Ascending aorta (tissue), 2 donors: ENCODE results near the gene EXOC3L2. TPM values are rescaled to one million over a fixed set of nuclear protein-coding genes. Genes with fewer than 3 reads are reported as not detected.
A peak's percentile ranks its signal among the peaks of the same experiment; 100 is the strongest.

Source experiments
- DNase-seq, 2 donors: peaks; one replicate each; pipeline ENCODE4 v3.0.0-alpha.2; 2019; ENCODE audit warnings: low spot score in 2 of 2
- H3K27ac ChIP-seq, 2 donors: fragments of 200-600 bp; sonication (generic); one replicate each; pipeline ENCODE4 v1.5.1; 2016 to 2017; ENCODE audit warnings: mild to moderate bottlenecking in 1 of 2
- H3K27me3 ChIP-seq: fragments of 200-600 bp; sonication (generic); one replicate; pipeline ENCODE4 v1.5.1; 2017
- H3K36me3 ChIP-seq, 2 donors: fragments of 200-600 bp; sonication (generic); one replicate each; pipeline ENCODE4 v1.5.1; 2016
- H3K4me1 ChIP-seq, 2 donors: fragments of 200-600 bp; sonication (generic); one replicate each; pipeline ENCODE4 v1.5.1; 2016 to 2017; ENCODE audit warnings: mild to moderate bottlenecking in 1 of 2
- H3K4me3 ChIP-seq, 2 donors: fragments of 200-600 bp; sonication (generic); one replicate each; pipeline ENCODE4 v1.5.1; 2016 to 2017; ENCODE audit warnings: mild to moderate bottlenecking in 1 of 2
- H3K9me3 ChIP-seq, 2 donors: fragments of 200-600 bp; sonication (generic); one replicate each; pipeline ENCODE4 v1.5.1; 2016
- CTCF ChIP-seq, 3 experiments: fragments of 200-600 bp in 2 of 3; fragments of 450-650 bp in 1 of 3; sonication (generic) in 2 of 3; IDR thresholded peaks; one replicate each; pipeline ENCODE4 v1.5.1; 2016 to 2019; ENCODE audit warnings: antibody characterized with exemption in 3 of 3, mild to moderate bottlenecking in 1 of 3, moderate library complexity in 1 of 3
- intact Hi-C: fragments of 100-400 bp; cut with DNase I; formaldehyde crosslinking; loops from one replicate; pipeline ENCODE4 v1.15.1; 2023
- total RNA-seq: library from RNA; depleted of rRNA; stranded (reverse); fragments of >200 nt; gene quantifications from one replicate; pipeline ENCODE4 v1.1.0, GENCODE V29; 2016

The EXOC3L2 gene
- total RNA-seq, 1 donor from 2014 or later, result 33.5 TPM

GRCh38 chr19:45182758-45183157 lies 62.4 kb downstream of the EXOC3L2 start:
- Histone ChIP-seq H3K9me3 (no peaks in the 10 kb centered on the region), H3K27ac (no peak overlapping the region), H3K27me3 (no peaks in the 10 kb centered on the region), H3K36me3 (peaks cover 3 to 16% of the 10 kb centered on the region in 2 donors), H3K4me3 (no peak overlapping the region), H3K4me1 (peaks cover 3 to 18% of the 10 kb centered on the region in 2 donors)
- TF ChIP-seq CTCF (IDR thresholded peaks at IDR 0.05), result no peak
- intact Hi-C loops, result no loop called here
- DNase-seq, result no peak

GRCh38 chr19:45180936-45181335 lies 64.3 kb downstream of the EXOC3L2 start:
- intact Hi-C loops, result no loop called here
- Histone ChIP-seq H3K9me3 (no peaks in the 10 kb centered on the region), H3K27ac (no peak overlapping the region), H3K4me3 (no peak overlapping the region), H3K27me3 (no peaks in the 10 kb centered on the region), H3K4me1 (peaks cover 3 to 24% of the 10 kb centered on the region in 2 donors), H3K36me3 (peaks cover 3 to 16% of the 10 kb centered on the region in 2 donors)
- DNase-seq, result no peak
- TF ChIP-seq CTCF (IDR thresholded peaks at IDR 0.05), result no peak

GRCh38 chr19:45179892-45180370 lies 65.3 kb downstream of the EXOC3L2 start:
- Histone ChIP-seq H3K36me3 (peaks cover 3 to 16% of the 10 kb centered on the region in 2 donors), H3K27me3 (no peaks in the 10 kb centered on the region), H3K4me3 (peak overlapping the region; percentile 58 to 84), H3K27ac (peak overlapping the region; percentile 73 to 88), H3K9me3 (no peaks in the 10 kb centered on the region), H3K4me1 (peaks cover 3 to 24% of the 10 kb centered on the region in 2 donors)
- intact Hi-C loops, result loop anchor here (2.0 to 5.0 kb wide), 4 partner anchors 71 to 333 kb away; partner anchors contain the start of genes CLPTM1, MARK4 and NECTIN2
- DNase-seq, result no peak
- no peak for TF ChIP-seq CTCF (IDR thresholded peaks at IDR 0.05)

GRCh38 chr19:45179072-45179891 lies 65.9 kb downstream of the EXOC3L2 start:
- Histone ChIP-seq H3K4me1 (peaks cover 3 to 24% of the 10 kb centered on the region in 2 donors), H3K27me3 (no peaks in the 10 kb centered on the region), H3K36me3 (peaks cover 3 to 16% of the 10 kb centered on the region in 2 donors), H3K4me3 (peak overlapping the region; percentile 58 to 84), H3K9me3 (no peaks in the 10 kb centered on the region), H3K27ac (peak overlapping the region; percentile 73 to 88)
- intact Hi-C loops, result loop anchor here (2.0 to 5.0 kb wide), 4 partner anchors 72 to 332 kb away; partner anchors contain the start of genes CLPTM1, MARK4 and NECTIN2
- no peak for DNase-seq
- TF ChIP-seq CTCF (IDR thresholded peaks at IDR 0.05), result no peak

GRCh38 chr19:45178262-45179071 lies 66.7 kb downstream of the EXOC3L2 start, which contains the start of gene BLOC1S3:
Gene BLOC1S3, plus strand, starts transcription at chr19:45178784. Its CDS starts 513 bp downstream, at chr19:45179297.
- DNase-seq, result peak; percentile 100
- intact Hi-C loops, result loop anchor here (1.0 to 5.0 kb wide), 7 partner anchors 72 to 331 kb away; partner anchors contain the start of genes CLPTM1, ERCC2, MARK4 and NECTIN2
- peaks cover 3 to 16% of the 10 kb centered on the region in 2 donors for H3K36me3 ChIP-seq
- no peaks in the 10 kb centered on the region for H3K9me3 ChIP-seq
- peak within 1 kb of the TSS; percentile 96 to 99 for H3K27ac ChIP-seq
- H3K4me1 ChIP-seq, result peaks cover 3 to 24% of the 10 kb centered on the region in 2 donors
- no peaks in the 10 kb centered on the region for H3K27me3 ChIP-seq
- H3K4me3 ChIP-seq, result peak within 1 kb of the TSS; percentile 84 to 91
- TF ChIP-seq CTCF (IDR thresholded peaks at IDR 0.05), result peak in 2 of 3 experiments; percentile 11 to 34
